GM18867 (cell line): ENCODE results near the gene C1QTNF7.
A peak's percentile ranks its signal among the peaks of the same experiment; 100 is the strongest.

Source experiments
- ATAC-seq: cut with Tn5 transposase; IDR thresholded peaks from one replicate; pipeline ENCODE4 v1.9.1; 2021; ENCODE audit warnings: mild to moderate bottlenecking, moderate library complexity; ENCODE audit not compliant: unreplicated experiment

Gene C1QTNF7

DNA sequence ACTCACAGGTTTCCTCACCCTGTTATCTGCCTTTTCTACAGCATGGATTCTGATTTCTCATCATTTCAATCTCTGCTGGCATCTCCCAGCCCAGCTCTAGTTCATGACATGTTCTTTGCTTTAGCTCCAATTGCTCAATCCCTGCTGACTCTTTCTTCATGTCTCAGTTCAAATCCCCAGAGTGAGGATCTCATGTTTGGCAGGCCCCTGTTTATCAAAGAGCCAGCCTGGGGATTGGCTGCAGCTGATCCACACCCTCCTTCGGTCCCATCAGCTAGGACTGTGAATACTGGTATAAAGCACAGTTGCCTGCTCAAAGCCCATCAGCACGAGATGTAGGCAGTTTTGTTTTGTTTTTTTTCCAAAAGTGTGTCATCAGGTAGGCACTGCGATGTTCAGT is 27.5 kb downstream of the C1QTNF7 start:
- no peak for ATAC-seq

DNA sequence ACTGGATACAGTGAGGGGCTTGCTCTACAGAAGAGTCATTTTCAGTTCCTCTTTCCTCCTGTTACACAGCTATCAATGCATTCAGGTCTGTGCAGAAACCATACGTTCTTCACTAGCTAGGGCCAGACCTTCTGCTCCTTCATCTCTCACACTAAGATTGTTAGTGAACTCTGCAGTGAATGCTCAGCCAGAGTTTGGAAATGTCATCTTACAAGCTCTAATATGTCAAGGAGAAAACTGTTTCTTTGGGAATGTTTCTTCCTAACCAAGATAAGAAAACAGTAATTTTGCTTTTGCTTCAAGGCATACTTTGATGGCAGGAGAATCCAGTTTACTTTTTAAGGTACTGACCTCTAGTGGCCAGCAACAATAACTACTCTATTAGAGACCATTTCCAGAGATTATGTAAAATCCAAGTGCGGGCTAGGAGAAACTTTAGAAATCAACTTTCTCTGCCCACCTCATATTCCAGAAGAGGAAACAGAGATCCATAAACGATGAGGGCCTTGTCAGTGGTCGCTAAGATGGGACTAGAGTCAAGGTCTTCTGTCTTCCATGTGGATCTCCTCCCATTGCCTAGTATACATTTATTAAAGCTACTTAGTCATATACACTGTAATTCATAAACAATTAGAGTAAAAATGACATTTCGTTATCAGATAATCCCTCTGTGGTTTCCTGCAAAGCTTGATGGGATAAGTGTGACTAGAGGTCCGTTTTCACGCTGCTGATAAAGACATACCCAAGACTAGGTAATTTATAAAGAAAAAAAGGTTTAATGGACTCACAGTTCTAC is 29.8 kb downstream of the C1QTNF7 start:
- peak; percentile 93 for ATAC-seq

DNA sequence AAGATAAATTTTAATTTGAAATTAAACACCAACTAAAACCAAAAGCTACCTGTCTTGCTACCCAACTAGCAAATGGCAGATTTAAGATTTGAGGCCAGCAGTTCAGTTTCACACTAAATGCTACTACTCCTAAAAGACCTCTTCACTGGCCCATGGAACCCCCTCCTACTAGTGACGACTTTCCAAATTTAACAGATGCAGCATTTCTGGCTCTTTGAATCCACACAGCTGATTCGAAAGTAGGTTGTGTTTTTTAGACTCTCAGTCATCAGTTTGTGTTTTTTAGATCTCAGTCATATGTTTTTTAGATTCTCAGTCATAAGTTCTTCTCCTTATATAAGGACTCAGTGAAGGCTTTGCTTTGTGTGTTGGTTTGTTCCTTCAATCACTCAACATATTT is 30.8 kb downstream of the C1QTNF7 start:
- ATAC-seq, result no peak

DNA sequence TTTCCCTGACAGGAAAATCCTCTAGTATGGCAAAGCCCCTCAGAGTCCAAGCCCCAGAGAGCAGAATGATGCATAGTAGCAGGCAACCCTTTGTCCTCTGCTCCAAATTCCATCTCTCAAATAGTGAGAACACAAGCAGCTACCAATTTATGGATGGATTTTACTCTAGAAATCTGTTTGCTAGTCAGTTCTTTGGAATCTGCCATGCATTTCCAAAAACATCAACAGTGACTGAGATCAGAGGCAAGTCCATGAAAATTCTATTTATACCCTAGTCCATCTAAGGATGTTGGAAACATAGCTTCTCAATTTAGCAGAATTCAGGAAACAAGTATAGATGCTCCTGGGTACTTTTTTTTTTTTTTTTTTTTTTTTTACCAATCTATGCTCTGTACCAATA is 31.9 kb downstream of the C1QTNF7 start:
- ATAC-seq, result no peak

DNA sequence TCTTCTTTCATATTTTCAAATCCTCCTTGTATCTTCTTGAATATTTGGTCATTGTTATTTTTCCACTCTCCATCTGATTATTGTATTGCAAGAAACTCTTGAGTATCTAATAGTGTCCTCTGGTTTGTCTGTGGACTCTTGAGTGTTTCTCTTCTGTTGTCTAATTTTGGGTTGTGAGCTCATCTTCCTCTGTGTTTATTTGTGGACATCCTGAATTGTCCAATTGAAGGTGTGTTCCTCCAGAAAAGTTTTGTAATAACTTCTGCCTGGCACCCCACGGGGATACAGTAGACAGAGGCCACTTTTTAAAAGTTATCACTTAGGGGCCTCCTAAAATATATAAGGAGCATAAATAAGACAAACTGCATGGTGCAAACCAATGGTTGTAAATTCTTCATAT is 38.8 kb downstream of the C1QTNF7 start:
- no peak for ATAC-seq

DNA sequence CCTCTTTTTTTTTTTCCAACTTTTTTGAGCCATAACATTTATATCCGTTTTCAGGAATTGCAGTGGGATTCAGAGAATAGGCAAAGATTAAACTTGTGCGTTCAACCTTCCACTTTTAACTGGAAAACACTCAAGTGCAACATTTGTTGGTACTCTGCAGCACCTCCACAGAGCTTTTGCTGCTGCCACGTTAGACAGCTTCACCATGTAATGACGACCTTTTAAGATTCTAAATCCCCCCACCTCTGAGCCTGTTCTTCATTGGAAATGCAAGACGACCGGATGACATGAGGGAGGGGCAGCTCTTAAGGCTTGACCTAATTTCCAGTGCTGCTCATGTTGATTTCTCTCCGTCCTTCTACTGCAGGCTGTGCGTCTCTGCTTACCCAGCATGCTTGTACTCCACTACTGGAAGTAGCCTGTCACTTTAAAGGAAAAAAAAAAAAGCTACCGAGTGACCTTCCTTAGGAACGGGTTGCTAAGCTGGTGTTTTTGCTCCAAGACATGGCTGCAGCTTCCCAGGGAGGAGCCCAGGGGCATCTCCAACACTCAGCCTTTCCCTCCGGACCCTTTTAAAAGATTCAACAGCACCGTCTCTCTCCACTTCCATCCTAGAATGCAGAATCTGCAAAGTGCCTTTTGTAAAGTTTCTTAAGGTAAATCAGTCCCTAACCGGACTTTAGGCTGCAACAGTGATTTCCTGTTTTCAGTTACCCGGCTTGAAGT is 41.7 kb downstream of the C1QTNF7 start, which contains the start of gene CC2D2A:
TSS of gene CC2D2A (plus strand) at position 481 of the 726 bp plus-strand sequence. CDS start 6,051 bp downstream, outside the sequence.
- ATAC-seq, result no peak

DNA sequence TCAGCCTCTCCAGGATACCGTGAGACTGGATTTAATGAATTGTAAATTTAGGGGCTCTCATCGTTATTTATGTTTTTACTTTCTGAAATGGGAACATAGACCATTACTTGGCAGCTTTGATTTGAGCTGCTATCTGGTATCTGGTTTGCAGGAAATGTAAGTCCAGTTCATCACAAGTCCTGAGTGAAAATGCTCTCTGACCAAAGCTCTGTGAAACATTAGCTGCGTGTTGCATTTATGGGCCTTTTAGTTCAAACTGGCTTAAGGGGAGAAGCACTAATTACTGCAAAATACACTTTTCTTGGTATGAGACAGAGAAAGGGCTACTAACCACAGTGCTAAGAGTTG is 42.3 kb downstream of the C1QTNF7 start:
- no peak for ATAC-seq

DNA sequence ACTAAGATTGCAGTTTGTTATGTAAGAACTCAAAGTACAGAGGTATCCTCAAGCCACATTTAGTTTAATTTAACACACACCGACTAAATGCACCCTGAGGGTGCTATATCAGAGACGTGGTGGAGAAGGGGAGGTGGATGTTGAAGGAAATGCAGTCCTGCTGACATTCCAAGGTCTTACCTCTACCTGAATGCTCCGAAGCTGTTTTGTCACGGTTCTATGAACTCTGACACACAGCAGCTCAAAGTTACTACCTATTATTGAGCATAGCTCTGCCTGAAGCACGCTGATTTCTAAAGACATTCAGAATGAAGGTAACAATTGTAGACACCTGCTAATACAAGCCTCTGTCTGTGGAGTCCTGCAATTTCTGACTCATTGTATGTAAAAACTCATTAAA is 48.6 kb downstream of the C1QTNF7 start:
- no peak for ATAC-seq

DNA sequence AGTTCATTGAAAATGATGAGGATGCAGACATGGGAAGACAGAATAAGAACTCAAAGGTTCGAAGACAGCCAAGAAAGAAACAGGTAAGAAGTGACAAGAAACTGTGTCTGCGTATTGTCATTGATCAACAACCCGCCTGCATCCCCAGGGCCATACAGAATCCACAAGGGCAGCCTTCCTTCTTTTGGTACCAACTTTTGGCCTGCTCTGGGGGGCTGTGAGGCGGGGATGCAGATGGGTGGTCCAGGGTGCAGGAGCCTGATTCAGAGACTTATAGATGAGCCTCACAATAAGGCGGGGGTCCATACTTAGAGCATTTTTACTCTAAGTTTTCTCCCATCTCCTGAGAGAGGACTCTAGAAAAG is 50.9 kb downstream of the C1QTNF7 start:
- ATAC-seq, result no peak

DNA sequence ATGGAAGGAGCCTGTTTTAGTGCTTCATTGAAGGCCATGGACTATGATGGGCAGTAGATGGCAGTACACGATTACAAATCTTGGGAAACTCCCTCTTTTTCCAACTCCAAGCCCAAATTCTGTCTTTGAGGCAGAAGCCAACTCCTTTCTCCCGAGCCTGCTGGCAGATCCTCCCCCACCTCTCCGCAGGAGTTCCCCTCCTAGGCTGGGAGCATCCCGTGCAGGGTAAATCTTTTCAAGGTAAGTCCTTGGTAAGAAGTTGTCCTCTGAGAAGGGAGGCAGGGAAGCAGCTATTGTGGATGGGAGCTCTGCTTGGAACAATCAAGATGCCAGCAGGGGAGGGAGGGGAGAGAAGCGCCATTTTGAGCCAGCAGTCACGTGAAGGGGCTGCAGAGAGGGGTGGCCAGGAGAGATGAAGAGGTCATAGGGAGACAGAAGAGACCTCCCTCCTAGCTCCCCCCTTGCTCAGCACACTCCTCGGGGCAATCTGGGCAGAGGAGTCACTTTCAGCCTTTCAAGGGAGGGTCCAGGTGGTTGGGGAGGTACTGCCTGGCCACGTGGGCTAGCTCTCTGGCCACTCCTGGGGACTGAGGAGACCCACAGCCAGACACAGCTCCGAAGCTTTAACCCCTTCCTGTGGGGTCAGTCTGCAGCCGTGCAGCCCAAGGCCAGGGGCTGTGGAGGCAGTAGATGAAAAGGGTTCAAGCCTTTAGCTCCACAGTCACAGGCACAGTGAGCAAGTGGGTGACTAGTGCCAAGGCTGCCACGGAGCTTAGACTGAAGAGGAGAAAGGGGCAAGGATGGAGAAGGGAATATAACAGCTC is 51.5 kb downstream of the C1QTNF7 start:
- ATAC-seq, result no peak

DNA sequence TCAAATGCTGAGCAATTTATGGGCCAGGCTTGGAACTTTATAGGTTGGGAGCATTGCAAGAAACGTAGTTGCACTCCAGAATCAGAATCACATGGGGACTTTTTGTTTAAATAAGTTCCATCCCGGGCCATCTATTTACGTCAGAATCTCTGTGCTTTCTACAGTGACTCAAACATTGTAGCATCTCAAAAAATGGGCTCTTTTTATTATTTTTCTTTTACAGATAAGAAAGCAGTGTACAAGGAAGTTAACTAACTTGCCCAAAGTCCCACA is 52.0 kb downstream of the C1QTNF7 start:
- ATAC-seq, result no peak

DNA sequence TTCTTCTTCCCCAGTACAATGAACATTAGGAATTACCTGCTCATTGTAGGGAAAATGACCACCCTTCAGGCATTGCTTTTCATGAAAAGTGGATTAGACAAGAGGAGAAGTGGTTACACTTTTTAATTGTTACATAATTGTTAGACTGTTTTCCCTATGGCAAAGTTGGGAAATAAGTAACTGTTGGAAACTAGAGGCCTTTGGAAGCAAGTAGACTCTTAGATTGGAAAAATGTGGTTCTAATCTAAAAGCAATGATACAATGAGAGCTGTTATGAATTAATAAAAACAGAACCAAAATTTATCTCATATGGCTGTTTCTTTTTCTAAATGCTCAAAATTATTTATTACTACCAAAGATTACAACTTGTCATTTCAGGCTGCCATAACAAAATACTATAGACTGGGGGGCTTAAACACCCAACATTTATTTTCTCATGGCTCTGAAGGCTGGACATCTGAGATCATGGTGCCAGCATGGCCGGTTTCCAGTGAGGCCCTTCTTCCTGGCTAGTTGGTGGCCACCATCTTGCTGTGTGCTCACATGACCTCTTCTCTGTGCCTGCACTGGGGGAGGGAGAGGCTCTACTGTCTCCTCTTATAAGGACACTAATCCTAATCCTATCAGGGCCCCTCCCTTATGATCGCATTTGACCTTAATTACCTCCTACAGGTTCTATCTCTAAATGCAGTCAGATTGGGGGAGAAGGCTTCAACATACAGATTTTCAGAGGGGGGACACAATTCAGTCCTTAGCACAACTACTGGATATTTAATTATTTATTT is 54.3 kb downstream of the C1QTNF7 start:
- no peak for ATAC-seq

DNA sequence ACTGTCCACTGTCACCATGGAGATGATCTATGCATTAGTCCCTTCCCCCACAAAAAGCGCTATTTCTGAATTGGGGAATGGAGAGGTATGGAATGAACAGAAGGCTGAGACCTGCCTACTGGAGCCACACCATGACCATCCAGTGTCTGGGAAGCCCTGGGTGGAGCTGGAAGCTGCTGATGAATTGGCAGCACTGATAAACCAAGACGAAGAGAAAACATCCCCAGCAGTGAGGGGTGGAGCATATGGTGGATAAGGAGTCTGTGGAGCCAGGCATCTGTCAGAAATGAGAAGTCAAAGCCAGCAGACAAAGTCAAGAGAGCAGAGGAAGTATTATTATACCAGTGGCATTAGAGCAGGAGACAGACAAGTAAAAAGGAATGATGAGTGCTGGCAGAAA is 55.0 kb downstream of the C1QTNF7 start:
- ATAC-seq, result no peak

DNA sequence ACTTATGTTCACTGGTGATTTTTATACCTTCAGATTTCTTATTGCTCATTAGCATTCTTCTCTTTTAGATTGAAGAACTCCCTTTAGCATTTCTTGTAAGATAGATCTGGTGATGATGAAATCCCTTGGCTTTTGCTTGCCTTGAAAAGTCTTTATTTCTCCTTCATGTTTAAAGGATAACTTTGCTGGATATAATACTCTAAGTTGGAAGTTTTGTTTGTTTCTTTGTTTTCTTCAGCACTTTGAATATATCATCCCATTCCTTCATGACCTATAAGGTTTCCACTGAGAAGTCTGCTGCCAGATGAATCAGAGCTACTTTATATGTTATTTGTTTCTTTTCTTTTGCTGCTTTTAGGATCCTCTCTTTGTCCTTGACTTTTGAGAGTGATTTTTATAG is 60.3 kb downstream of the C1QTNF7 start:
- no peak for ATAC-seq

DNA sequence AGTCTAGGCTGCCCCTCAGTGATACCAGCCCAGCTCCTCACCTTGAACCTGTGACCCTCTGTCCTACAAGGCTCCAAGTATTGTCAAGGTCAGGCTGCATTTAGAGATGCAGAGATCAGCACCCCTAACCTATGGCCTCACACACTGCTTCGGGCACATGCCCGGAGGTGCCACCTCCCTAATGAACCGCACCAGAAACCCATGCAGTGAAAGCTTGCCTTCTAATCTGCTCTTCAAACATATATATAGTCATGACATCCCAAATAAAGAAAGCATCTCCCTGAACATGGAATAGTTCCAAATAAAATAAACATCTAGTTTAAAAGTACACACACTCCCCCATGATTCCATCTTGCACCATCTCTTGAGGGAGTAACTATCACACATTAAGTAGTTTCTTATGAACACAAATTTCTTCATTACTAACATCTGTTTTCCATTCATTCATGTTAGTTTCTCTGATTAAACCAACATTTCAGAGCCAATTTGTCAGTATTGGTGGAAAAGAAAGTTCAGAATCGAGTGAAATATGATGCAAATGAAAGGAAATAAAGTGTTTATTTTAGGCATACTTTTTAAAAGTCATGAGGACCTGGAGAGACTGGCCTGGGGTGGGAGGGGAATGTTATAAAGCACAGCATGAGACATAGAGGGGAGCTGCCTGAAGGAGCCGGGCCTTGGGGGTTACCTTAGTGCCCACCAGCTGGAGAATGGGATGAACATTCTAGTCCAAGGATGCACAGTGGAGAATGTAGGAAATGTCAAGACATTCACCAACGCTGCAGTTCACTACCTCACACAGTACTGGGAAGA is 61.0 kb downstream of the C1QTNF7 start:
- ATAC-seq, result no peak

DNA sequence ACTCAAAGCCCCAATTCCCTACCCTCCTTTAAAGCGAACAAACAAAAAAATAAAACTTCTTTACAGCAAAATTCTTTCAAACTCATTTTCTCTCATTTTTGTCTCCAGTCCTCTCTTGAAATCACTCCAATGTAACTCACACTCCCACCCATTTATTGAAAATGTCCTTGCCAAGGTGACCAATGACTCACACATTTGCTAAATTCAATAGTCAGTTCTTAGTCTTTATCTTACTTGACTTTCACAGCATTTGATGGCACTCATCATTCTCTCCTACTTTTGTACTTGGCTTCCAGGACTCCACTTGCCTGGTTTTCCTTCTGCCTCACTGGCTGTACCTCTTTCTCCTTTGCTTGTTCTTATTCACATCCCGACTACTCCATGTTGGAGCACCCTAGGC is 61.7 kb downstream of the C1QTNF7 start:
- ATAC-seq, result no peak

DNA sequence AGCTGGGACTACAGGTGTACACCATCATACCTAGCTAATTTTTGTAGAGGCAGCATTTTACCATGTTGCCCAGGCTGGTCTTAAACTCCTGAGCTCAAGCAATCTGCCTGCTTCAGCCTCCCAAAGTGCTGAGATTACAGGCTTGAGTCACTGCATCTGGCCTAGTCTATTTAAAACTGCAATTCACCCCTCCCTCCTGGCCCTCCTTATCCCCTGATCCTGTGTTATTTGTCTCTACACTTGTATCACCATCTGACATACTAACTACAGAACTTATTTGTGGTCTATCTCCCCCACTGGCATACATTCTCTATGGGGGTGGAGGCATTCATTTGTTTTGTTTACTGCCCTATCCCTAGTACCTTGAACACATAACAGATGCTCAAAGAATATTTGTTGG is 65.6 kb downstream of the C1QTNF7 start:
- ATAC-seq, result no peak

DNA sequence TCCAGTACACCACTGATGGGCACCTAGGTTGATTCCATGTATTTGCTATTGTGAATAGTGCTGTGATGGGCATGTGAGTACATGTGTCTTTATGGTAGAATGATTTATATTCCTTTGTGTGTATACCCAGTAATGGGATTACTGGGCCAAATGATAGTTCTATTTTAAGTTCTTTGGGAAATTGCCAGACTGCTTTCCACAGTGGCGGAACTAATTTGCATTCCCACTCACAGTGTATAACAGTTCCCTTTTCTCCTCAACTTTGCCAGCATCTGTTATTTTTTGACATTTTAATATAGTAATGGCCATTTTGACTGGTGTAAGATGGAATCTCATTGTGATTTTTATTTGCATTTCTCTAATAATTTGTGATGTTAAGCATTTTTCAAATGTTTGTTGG is 67.8 kb downstream of the C1QTNF7 start:
- ATAC-seq, result no peak
